ENCODE data around the gene NAV2. TPM values are rescaled to one million over a fixed set of nuclear protein-coding genes. Genes with fewer than 3 reads are reported as not detected.
A peak's percentile ranks its signal among the peaks of the same experiment; 100 is the strongest.

The NAV2 gene
- total and polyA plus RNA-seq, 2 experiments from 2014 or later = 26.0 to 45.0 TPM

DNA sequence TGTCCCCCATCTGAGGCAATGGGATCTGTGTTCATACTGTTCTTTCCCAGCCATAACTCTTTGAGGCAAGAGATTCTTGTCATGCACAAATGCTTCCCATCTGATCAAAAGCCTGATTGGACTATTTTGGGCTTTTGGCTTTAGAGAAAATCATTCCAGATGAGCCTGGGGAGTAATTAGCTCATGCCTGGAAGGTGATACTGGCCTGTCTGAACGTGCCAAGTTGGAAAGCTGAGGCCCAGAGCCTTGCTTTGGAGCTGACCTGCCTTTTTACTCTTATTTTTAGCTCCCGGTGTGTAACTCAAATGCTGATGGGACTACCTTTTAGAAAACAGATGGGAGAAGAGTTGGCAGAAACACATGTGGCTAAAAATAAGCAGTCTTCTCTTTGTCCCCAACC lies 342.7 kb downstream of the NAV2 start:
- Histone ChIP-seq H3K27me3 (ENCODE audit: insufficient read depth) (no peaks in the 10 kb centered on the region), H3K36me3 (ENCODE audit: insufficient read depth) (peaks cover 49% of the 10 kb centered on the region), H3K27ac (ENCODE audit: low read depth) (no peak overlapping the region), H3K79me2 (replicated peaks; ENCODE audit: insufficient read depth) (no peaks in the 10 kb centered on the region), H3K9me2 (ENCODE audit: insufficient read depth) (no peaks in the 10 kb centered on the region), H3K4me2 (no peak overlapping the region), H4K20me1 (replicated peaks; ENCODE audit: insufficient read depth) (peaks cover 4% of the 10 kb centered on the region; the same call in 1 of the 2 replicates), H3F3A (replicated peaks; ENCODE audit: low read depth) (no peaks in the 10 kb centered on the region), H3K4me3 (no peak overlapping the region), H3K4me1 (ENCODE audit: insufficient read depth) (peaks cover 14% of the 10 kb centered on the region), H2AFZ (no peak overlapping the region)
- H3K27me3 Mint-ChIP-seq (ENCODE audit: insufficient read depth, low read depth, poor library complexity) = peaks cover 5% of the 10 kb centered on the region
- ATAC-seq (no peak), DNase-seq (ENCODE audit: low spot score) (no peak)
- peaks cover 22% of the 10 kb centered on the region for H3K4me1 Mint-ChIP-seq
- H3K36me3 Mint-ChIP-seq (ENCODE audit: low read depth) = peaks cover 90% of the 10 kb centered on the region
- H3K27ac Mint-ChIP-seq = no peak overlapping the region
- H3K9me3 Mint-ChIP-seq = no peaks in the 10 kb centered on the region
- TF ChIP-seq POLR2AphosphoS5 (IDR thresholded peaks at IDR 0.05; ENCODE audit: low read depth) = no peak
- H3K4me3 Mint-ChIP-seq = no peak overlapping the region

DNA sequence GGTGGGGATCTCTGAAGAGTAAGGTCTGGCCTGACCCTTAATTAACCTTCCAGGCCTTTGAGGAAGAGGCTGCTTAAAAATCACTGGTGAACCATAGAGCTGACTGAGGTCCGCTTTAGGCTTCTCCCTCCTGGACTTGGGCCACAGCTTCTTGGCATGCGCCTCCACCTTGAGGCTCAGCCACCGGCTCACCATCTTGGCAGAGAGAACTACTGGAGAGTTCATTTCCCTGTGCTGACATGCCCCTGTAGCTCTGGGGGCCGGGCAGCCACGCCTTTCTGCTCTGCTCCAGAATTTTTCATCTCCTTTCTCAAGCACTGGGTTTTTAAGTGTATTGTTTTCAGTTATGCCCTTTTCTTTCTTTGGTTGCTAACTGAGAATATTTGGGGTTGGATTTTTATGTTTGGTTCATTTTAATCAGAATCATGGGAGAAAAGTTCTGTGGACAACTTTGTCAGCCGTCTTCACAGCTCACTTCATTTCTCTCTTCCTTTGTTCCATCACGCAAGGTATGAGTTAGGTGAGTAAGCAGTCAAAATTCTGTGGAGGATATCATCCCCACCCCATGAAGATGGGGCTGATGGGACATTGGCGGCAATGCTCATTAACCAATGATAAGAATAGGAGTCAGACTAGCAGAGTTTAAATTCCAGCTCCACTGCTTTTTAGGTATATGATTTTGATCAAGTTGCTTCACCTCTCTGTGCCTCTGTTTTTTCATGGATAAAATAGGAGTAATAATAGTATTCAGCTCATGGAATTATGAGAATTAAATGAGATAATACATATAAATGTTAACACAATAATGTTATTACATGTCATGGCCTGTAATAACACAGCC lies 343.7 kb downstream of the NAV2 start:
- peaks cover 12% of the 10 kb centered on the region for H3K4me1 Mint-ChIP-seq
- no peak overlapping the region for H3K4me2 ChIP-seq
- peaks cover 2% of the 10 kb centered on the region for H3K27me3 Mint-ChIP-seq (ENCODE audit: insufficient read depth, low read depth, poor library complexity)
- H3K36me3 Mint-ChIP-seq (ENCODE audit: low read depth) = peaks cover 94% of the 10 kb centered on the region
- H3K27ac Mint-ChIP-seq = no peak overlapping the region; the same call in 1 of the 2 replicates
- H3K9me2 ChIP-seq (ENCODE audit: insufficient read depth) = no peaks in the 10 kb centered on the region
- no peaks in the 10 kb centered on the region for H3K27me3 ChIP-seq (ENCODE audit: insufficient read depth)
- DNase-seq (ENCODE audit: low spot score) (no peak), ATAC-seq (no peak)
- H4K20me1 ChIP-seq (replicated peaks; ENCODE audit: insufficient read depth) = peaks cover 4% of the 10 kb centered on the region; the same call in 1 of the 2 replicates
- H3K9me3 Mint-ChIP-seq = no peaks in the 10 kb centered on the region
- no peak overlapping the region for H3K4me3 ChIP-seq
- H2AFZ ChIP-seq = no peak overlapping the region
- no peaks in the 10 kb centered on the region for H3K79me2 ChIP-seq (replicated peaks; ENCODE audit: insufficient read depth)
- H3K4me1 ChIP-seq (ENCODE audit: insufficient read depth) = peaks cover 4% of the 10 kb centered on the region
- 0 out of 2 replicates have a peak overlapping the region, but pooled peaks have one; percentile 35 for H3K27ac ChIP-seq (ENCODE audit: low read depth)
- no peak overlapping the region for H3K4me3 Mint-ChIP-seq
- no peaks in the 10 kb centered on the region for H3F3A ChIP-seq (replicated peaks; ENCODE audit: low read depth)
- peaks cover 49% of the 10 kb centered on the region for H3K36me3 ChIP-seq (ENCODE audit: insufficient read depth)
- TF ChIP-seq NANOG (IDR thresholded peaks at IDR 0.05; ENCODE audit: borderline replicate concordance) (no peak), POLR2AphosphoS5 (IDR thresholded peaks at IDR 0.05; ENCODE audit: low read depth) (no peak), ZNF331 (CRISPR knock-in tag; IDR thresholded peaks at IDR 0.05; ENCODE audit: low read depth) (no peak), CREB1 (CRISPR knock-in tag; IDR thresholded peaks at IDR 0.05; ENCODE audit: low read depth) (no peak), EZH2 (IDR thresholded peaks at IDR 0.05; ENCODE audit: low read depth, unreplicated experiment) (no peak), JUNB (IDR thresholded peaks at IDR 0.05; ENCODE audit: unreplicated experiment) (no peak), ZNF114 (CRISPR knock-in tag; IDR thresholded peaks at IDR 0.05) (no peak), EZH2phosphoT487 (IDR thresholded peaks at IDR 0.05; ENCODE audit: unreplicated experiment) (no peak)
- TF ChIP-seq, protein P1, sequence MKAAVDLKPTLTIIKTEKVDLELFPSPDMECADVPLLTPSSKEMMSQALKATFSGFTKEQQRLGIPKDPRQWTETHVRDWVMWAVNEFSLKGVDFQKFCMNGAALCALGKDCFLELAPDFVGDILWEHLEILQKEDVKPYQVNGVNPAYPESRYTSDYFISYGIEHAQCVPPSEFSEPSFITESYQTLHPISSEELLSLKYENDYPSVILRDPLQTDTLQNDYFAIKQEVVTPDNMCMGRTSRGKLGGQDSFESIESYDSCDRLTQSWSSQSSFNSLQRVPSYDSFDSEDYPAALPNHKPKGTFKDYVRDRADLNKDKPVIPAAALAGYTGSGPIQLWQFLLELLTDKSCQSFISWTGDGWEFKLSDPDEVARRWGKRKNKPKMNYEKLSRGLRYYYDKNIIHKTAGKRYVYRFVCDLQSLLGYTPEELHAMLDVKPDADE (IDR thresholded peaks at IDR 0.05) = no peak
- TF ChIP-seq, protein P2, sequence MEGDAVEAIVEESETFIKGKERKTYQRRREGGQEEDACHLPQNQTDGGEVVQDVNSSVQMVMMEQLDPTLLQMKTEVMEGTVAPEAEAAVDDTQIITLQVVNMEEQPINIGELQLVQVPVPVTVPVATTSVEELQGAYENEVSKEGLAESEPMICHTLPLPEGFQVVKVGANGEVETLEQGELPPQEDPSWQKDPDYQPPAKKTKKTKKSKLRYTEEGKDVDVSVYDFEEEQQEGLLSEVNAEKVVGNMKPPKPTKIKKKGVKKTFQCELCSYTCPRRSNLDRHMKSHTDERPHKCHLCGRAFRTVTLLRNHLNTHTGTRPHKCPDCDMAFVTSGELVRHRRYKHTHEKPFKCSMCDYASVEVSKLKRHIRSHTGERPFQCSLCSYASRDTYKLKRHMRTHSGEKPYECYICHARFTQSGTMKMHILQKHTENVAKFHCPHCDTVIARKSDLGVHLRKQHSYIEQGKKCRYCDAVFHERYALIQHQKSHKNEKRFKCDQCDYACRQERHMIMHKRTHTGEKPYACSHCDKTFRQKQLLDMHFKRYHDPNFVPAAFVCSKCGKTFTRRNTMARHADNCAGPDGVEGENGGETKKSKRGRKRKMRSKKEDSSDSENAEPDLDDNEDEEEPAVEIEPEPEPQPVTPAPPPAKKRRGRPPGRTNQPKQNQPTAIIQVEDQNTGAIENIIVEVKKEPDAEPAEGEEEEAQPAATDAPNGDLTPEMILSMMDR (conservative IDR thresholded peaks at IDR 0.05; ENCODE audit: low read depth in 2 of 2) = no peak
- TF ChIP-seq, protein P3, sequence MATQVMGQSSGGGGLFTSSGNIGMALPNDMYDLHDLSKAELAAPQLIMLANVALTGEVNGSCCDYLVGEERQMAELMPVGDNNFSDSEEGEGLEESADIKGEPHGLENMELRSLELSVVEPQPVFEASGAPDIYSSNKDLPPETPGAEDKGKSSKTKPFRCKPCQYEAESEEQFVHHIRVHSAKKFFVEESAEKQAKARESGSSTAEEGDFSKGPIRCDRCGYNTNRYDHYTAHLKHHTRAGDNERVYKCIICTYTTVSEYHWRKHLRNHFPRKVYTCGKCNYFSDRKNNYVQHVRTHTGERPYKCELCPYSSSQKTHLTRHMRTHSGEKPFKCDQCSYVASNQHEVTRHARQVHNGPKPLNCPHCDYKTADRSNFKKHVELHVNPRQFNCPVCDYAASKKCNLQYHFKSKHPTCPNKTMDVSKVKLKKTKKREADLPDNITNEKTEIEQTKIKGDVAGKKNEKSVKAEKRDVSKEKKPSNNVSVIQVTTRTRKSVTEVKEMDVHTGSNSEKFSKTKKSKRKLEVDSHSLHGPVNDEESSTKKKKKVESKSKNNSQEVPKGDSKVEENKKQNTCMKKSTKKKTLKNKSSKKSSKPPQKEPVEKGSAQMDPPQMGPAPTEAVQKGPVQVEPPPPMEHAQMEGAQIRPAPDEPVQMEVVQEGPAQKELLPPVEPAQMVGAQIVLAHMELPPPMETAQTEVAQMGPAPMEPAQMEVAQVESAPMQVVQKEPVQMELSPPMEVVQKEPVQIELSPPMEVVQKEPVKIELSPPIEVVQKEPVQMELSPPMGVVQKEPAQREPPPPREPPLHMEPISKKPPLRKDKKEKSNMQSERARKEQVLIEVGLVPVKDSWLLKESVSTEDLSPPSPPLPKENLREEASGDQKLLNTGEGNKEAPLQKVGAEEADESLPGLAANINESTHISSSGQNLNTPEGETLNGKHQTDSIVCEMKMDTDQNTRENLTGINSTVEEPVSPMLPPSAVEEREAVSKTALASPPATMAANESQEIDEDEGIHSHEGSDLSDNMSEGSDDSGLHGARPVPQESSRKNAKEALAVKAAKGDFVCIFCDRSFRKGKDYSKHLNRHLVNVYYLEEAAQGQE (IDR thresholded peaks at IDR 0.05; ENCODE audit: unreplicated experiment) = no peak

Data from GM23338 (cell line).